DOHH2 (cell line): ENCODE data around the gene ABCG1.

ENCODE experiments used
- H3F3A ChIP-seq: fragments of 200-600 bp; sonication (generic), shearing (Covaris generic); 2 replicates; pipeline ENCODE4 v1.6.0; 2016; ENCODE audit warnings: antibody characterized with exemption, mild to moderate bottlenecking; ENCODE audit not compliant: control insufficient read depth, insufficient read depth
- H3K27ac ChIP-seq: fragments of 200-600 bp; sonication (generic); 2 replicates; pipeline ENCODE4 v1.5.1; 2014; ENCODE audit warnings: low read depth, mild to moderate bottlenecking, low read length, moderate library complexity
- H3K27me3 ChIP-seq: fragments of 200-600 bp; sonication (generic); 2 replicates; pipeline ENCODE4 v1.6.1; 2014; ENCODE audit warnings: mild to moderate bottlenecking, low read length, mixed read lengths; ENCODE audit not compliant: control insufficient read depth
- H3K36me3 ChIP-seq: fragments of 200-600 bp; sonication (generic); 2 replicates; pipeline ENCODE4 v1.6.1; 2014; ENCODE audit warnings: mild to moderate bottlenecking, low read length, moderate library complexity, mixed read lengths; ENCODE audit not compliant: control insufficient read depth
- H3K4me1 ChIP-seq: fragments of 200-600 bp; sonication (generic); 2 replicates; pipeline ENCODE4 v1.6.1; 2014; ENCODE audit warnings: mild to moderate bottlenecking, low read length, mixed read lengths; ENCODE audit not compliant: control insufficient read depth
- H3K4me2 ChIP-seq: fragments of 200-600 bp; sonication (generic); 2 replicates; pipeline ENCODE4 v1.6.0; 2014; ENCODE audit warnings: mild to moderate bottlenecking, low read length, moderate library complexity
- H3K4me3 ChIP-seq: fragments of 200-600 bp; sonication (generic); 2 replicates; pipeline ENCODE4 v1.5.1; 2014; ENCODE audit warnings: mild to moderate bottlenecking, low read length, mixed read lengths
- H3K79me2 ChIP-seq: fragments of 200-600 bp; sonication (generic); 2 replicates; pipeline ENCODE4 v1.6.1; 2014; ENCODE audit warnings: mild to moderate bottlenecking, low read length, mixed read lengths; ENCODE audit not compliant: control insufficient read depth
- H3K9me2 ChIP-seq: fragments of 200-600 bp; sonication (generic); replicated peaks from 2 replicates; pipeline ENCODE4 v1.6.1; 2014; ENCODE audit warnings: mild to moderate bottlenecking, low read length, mixed read lengths; ENCODE audit not compliant: control insufficient read depth
- H3K9me3 ChIP-seq: fragments of 200-600 bp; sonication (generic); 2 replicates; pipeline ENCODE4 v1.6.1; 2014; ENCODE audit warnings: antibody characterized with exemption, low read length, mixed read lengths; ENCODE audit not compliant: control insufficient read depth, insufficient read depth
- H4K20me1 ChIP-seq: fragments of 200-600 bp; sonication (generic); 2 replicates; pipeline ENCODE4 v1.6.0; 2014; ENCODE audit warnings: low read depth, mild to moderate bottlenecking, antibody characterized with exemption, low read length, moderate library complexity; ENCODE audit not compliant: control insufficient read depth, insufficient read depth
- EZH2phosphoT487 ChIP-seq: fragments of 200-600 bp; sonication (generic); IDR thresholded peaks from 2 replicates; pipeline ENCODE4 v1.6.1; 2017; ENCODE audit warnings: borderline replicate concordance, mild to moderate bottlenecking, antibody characterized with exemption, low read length, moderate library complexity, mixed read lengths
- TF ChIP-seq, protein P1 (sequence below): fragments of 200-600 bp; sonication (generic); IDR thresholded peaks from one replicate; pipeline ENCODE4 v1.5.1; 2014; ENCODE audit warnings: antibody characterized with exemption, mild to moderate bottlenecking, low read depth, low read length; ENCODE audit not compliant: poor library complexity, severe bottlenecking

ABCG1 gene

DNA sequence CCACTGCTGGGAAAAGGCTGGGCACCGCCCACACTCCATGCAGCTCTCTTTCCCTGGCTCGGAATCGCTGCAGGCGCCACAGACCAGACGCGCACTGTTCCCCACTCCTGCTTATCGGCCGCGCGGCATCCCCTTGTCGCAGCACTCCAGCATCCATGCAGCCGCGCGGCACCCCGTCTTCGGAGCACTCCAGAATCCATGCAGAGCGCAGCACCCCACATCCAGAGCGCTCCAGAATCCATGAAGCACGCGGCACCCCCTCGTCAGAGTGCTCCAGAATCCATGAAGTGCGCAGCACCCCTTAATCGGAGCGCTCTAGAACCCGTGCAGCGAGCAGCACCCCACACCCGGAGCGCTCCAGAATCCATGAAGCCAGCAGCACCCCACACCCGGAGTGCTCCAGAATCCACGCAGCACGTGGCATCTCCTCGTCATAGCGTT is 86.8 kb downstream of the ABCG1 start:
- no peaks in the 10 kb centered on the region for H3K4me1 ChIP-seq
- H3K4me2 ChIP-seq, result no peak overlapping the region
- no peaks in the 10 kb centered on the region for H3K9me3 ChIP-seq
- no peak overlapping the region for H3K27ac ChIP-seq
- H3K9me2 ChIP-seq, result no peaks in the 10 kb centered on the region
- TF ChIP-seq EZH2phosphoT487, result no peak
- TF ChIP-seq, protein P1, sequence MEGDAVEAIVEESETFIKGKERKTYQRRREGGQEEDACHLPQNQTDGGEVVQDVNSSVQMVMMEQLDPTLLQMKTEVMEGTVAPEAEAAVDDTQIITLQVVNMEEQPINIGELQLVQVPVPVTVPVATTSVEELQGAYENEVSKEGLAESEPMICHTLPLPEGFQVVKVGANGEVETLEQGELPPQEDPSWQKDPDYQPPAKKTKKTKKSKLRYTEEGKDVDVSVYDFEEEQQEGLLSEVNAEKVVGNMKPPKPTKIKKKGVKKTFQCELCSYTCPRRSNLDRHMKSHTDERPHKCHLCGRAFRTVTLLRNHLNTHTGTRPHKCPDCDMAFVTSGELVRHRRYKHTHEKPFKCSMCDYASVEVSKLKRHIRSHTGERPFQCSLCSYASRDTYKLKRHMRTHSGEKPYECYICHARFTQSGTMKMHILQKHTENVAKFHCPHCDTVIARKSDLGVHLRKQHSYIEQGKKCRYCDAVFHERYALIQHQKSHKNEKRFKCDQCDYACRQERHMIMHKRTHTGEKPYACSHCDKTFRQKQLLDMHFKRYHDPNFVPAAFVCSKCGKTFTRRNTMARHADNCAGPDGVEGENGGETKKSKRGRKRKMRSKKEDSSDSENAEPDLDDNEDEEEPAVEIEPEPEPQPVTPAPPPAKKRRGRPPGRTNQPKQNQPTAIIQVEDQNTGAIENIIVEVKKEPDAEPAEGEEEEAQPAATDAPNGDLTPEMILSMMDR, result no peak
- H3K36me3 ChIP-seq, result no peaks in the 10 kb centered on the region
- H3F3A ChIP-seq, result no peaks in the 10 kb centered on the region
- no peaks in the 10 kb centered on the region for H3K79me2 ChIP-seq
- H4K20me1 ChIP-seq, result no peaks in the 10 kb centered on the region
- peaks cover 13% of the 10 kb centered on the region for H3K27me3 ChIP-seq
- no peak overlapping the region for H3K4me3 ChIP-seq

DNA sequence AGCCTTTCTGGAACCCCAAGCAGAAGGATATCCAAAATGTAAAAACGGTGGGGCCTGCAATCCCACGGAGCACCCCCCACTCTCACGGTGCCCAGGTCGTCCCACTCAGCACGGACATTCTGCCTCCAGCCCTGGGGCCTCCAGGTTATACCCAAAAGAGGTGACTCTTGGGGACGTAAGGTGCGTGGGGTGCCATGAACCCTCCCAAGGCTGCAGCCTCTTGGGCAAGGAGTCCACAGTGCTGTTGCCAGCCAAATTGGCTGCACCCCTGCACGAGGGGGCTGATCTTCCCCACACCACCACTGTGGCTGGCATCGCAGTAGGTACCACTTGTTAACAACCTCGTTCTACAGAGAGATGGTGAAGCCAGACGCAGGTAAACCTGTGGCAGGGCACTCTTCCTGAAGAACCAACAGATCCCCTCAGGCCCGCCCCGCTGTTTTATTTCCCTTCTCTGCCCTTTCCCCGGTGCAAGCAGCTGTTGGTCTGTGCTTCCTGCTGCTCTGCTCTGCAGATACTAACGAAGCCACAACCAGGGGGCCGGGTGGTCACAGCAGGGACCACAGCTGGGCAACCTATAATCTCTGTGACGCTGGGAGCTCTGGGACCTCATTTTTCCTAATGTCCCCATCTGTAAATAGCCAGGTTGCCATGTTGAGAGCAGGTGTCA is 87.6 kb downstream of the ABCG1 start:
- Histone ChIP-seq H3F3A (no peaks in the 10 kb centered on the region), H3K4me3 (no peak overlapping the region), H3K79me2 (no peaks in the 10 kb centered on the region), H3K27me3 (peaks cover 13% of the 10 kb centered on the region), H3K4me2 (no peak overlapping the region), H3K9me2 (no peaks in the 10 kb centered on the region), H3K36me3 (no peaks in the 10 kb centered on the region), H4K20me1 (no peaks in the 10 kb centered on the region), H3K9me3 (no peaks in the 10 kb centered on the region), H3K4me1 (no peaks in the 10 kb centered on the region), H3K27ac (no peak overlapping the region)
- TF ChIP-seq, protein P1, result no peak
- no peak for TF ChIP-seq EZH2phosphoT487

DNA sequence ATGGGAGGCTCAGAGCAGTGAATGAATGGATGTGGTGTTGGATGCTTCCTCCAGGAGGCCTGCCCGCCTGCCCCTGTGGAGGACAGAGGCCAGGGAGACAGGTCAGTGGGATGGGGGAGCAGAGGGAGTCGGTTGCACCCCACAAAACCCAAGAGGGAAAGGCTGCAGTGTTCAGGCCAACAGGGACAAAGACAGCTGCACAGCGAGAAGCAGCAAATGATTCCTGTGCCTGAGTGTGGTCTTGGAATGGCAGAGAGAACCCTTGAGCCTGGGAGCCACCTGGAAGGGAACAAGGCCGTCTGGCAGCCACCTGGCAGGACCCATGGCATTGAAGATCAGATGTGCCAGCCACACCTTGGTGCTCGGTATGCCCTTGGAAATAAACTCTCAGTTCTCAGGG is 88.2 kb downstream of the ABCG1 start:
- Histone ChIP-seq H4K20me1 (no peaks in the 10 kb centered on the region), H3F3A (no peaks in the 10 kb centered on the region), H3K36me3 (no peaks in the 10 kb centered on the region), H3K27ac (no peak overlapping the region), H3K4me1 (no peaks in the 10 kb centered on the region), H3K4me2 (no peak overlapping the region), H3K9me3 (no peaks in the 10 kb centered on the region), H3K4me3 (no peak overlapping the region), H3K9me2 (no peaks in the 10 kb centered on the region), H3K27me3 (peaks cover 13% of the 10 kb centered on the region), H3K79me2 (no peaks in the 10 kb centered on the region)
- TF ChIP-seq, protein P1, result no peak
- TF ChIP-seq EZH2phosphoT487, result no peak
